ENCODE data around the gene KNOP1.
A peak's percentile ranks its signal among the peaks of the same experiment; 100 is the strongest.
"Not testable (repeated sequence)": the region's sequence is repeated elsewhere in the genome, so short reads cannot be mapped to it uniquely, and the experiment has no call there.

The KNOP1 gene

GRCh38 chr16:19718624-19718965 lies 568 bp upstream of the KNOP1 start:
- H3K4me2 ChIP-seq (ENCODE audit: insufficient read depth, low read length), result peak overlapping the region; percentile 80
- peak overlapping the region; percentile 81 to 100 for H3K4me3 ChIP-seq (ENCODE audit: low read depth in 1 of 2, low read length in 2 of 2)
- H3K27me3 ChIP-seq (ENCODE audit: insufficient read depth, low read length, poor library complexity), result no peaks in the 10 kb centered on the region
- no peaks in the 10 kb centered on the region for H3K9me3 ChIP-seq (ENCODE audit: insufficient read depth, low read length, severe bottlenecking)
- DNase-seq (peak; percentile 11), ATAC-seq (ENCODE audit: insufficient read depth, low read depth) (no peak)
- TF ChIP-seq EZH2 (IDR thresholded peaks at IDR 0.05; ENCODE audit: borderline replicate concordance, low read depth, low read length, severe bottlenecking), result no peak
- H4K20me1 ChIP-seq (ENCODE audit: insufficient read depth, low read length), result peaks cover 20% of the 10 kb centered on the region; the same call in 1 of the 2 replicates
- peak overlapping the region; percentile 89 for H2AFZ ChIP-seq (ENCODE audit: low read depth, low read length)
- H3K9ac ChIP-seq (ENCODE audit: low read depth, low read length), result peak overlapping the region; percentile 94
- H3K4me1 ChIP-seq (ENCODE audit: insufficient read depth, low read length), result peaks cover 33% of the 10 kb centered on the region
- H3K27ac ChIP-seq (ENCODE audit: low read length), result peak overlapping the region; percentile 1; the same call in 1 of the 2 replicates
- H3K36me3 ChIP-seq (ENCODE audit: insufficient read depth, low read length), result peaks cover 23% of the 10 kb centered on the region
- H3K79me2 ChIP-seq (ENCODE audit: insufficient read depth, low read length), result peaks cover 43% of the 10 kb centered on the region

- Histone ChIP-seq H3K4me2 (ENCODE audit: insufficient read depth, low read length) (peak overlapping the region; percentile 80), H3K4me3 (ENCODE audit: low read depth in 1 of 2, low read length in 2 of 2) (peak overlapping the region; percentile 81 to 100), H3K36me3 (ENCODE audit: insufficient read depth, low read length) (peaks cover 36% of the 10 kb centered on the region), H3K9me3 (ENCODE audit: insufficient read depth, low read length, severe bottlenecking) (no peaks in the 10 kb centered on the region), H3K9ac (ENCODE audit: low read depth, low read length) (peak overlapping the region; percentile 94), H3K4me1 (ENCODE audit: insufficient read depth, low read length) (peaks cover 33% of the 10 kb centered on the region), H4K20me1 (ENCODE audit: insufficient read depth, low read length) (peaks cover 27% of the 10 kb centered on the region), H2AFZ (ENCODE audit: low read depth, low read length) (peak overlapping the region; percentile 89), H3K79me2 (ENCODE audit: insufficient read depth, low read length) (peaks cover 50% of the 10 kb centered on the region), H3K27me3 (ENCODE audit: insufficient read depth, low read length, poor library complexity) (no peaks in the 10 kb centered on the region), H3K27ac (ENCODE audit: low read length) (peak overlapping the region; percentile 89)
- ATAC-seq (ENCODE audit: insufficient read depth, low read depth) (no peak), DNase-seq (peak; percentile 9)
- TF ChIP-seq EZH2 (IDR thresholded peaks at IDR 0.05; ENCODE audit: borderline replicate concordance, low read depth, low read length, severe bottlenecking), result no peak
- TF ChIP-seq, protein P1, sequence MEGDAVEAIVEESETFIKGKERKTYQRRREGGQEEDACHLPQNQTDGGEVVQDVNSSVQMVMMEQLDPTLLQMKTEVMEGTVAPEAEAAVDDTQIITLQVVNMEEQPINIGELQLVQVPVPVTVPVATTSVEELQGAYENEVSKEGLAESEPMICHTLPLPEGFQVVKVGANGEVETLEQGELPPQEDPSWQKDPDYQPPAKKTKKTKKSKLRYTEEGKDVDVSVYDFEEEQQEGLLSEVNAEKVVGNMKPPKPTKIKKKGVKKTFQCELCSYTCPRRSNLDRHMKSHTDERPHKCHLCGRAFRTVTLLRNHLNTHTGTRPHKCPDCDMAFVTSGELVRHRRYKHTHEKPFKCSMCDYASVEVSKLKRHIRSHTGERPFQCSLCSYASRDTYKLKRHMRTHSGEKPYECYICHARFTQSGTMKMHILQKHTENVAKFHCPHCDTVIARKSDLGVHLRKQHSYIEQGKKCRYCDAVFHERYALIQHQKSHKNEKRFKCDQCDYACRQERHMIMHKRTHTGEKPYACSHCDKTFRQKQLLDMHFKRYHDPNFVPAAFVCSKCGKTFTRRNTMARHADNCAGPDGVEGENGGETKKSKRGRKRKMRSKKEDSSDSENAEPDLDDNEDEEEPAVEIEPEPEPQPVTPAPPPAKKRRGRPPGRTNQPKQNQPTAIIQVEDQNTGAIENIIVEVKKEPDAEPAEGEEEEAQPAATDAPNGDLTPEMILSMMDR (IDR thresholded peaks at IDR 0.05; ENCODE audit: borderline replicate concordance, extremely low read depth, low read length, poor library complexity, severe bottlenecking), result no peak
Measured at GRCh38 chr16:19717314-19717713, 713 bp downstream of the KNOP1 start.

GRCh38 chr16:19716728-19717127 lies 1.3 kb downstream of the KNOP1 start:
- not testable (repeated sequence) for H2AFZ ChIP-seq (ENCODE audit: low read depth, low read length); H3K27me3 ChIP-seq (ENCODE audit: insufficient read depth, low read length, poor library complexity); DNase-seq; H3K9me3 ChIP-seq (ENCODE audit: insufficient read depth, low read length, severe bottlenecking); ATAC-seq (ENCODE audit: insufficient read depth, low read depth); H3K27ac ChIP-seq (ENCODE audit: low read length)
- Histone ChIP-seq H3K4me1 (ENCODE audit: insufficient read depth, low read length) (peaks cover 33% of the 10 kb centered on the region), H3K79me2 (ENCODE audit: insufficient read depth, low read length) (peaks cover 56% of the 10 kb centered on the region), H3K4me2 (ENCODE audit: insufficient read depth, low read length) (peak overlapping the region; percentile 80), H4K20me1 (ENCODE audit: insufficient read depth, low read length) (peaks cover 33% of the 10 kb centered on the region), H3K36me3 (ENCODE audit: insufficient read depth, low read length) (peaks cover 41% of the 10 kb centered on the region), H3K4me3 (ENCODE audit: low read depth in 1 of 2, low read length in 2 of 2) (peak overlapping the region; percentile 81 to 100), H3K9ac (ENCODE audit: low read depth, low read length) (peak overlapping the region; percentile 94)

GRCh38 chr16:19716183-19716582 lies 1.8 kb downstream of the KNOP1 start:
- peak overlapping the region; percentile 80 for H3K4me2 ChIP-seq (ENCODE audit: insufficient read depth, low read length)
- no peak overlapping the region for H2AFZ ChIP-seq (ENCODE audit: low read depth, low read length)
- TF ChIP-seq EZH2 (IDR thresholded peaks at IDR 0.05; ENCODE audit: borderline replicate concordance, low read depth, low read length, severe bottlenecking), result no peak
- TF ChIP-seq, protein P1 (IDR thresholded peaks at IDR 0.05; ENCODE audit: borderline replicate concordance, extremely low read depth, low read length, poor library complexity, severe bottlenecking), result no peak
- no peaks in the 10 kb centered on the region for H3K9me3 ChIP-seq (ENCODE audit: insufficient read depth, low read length, severe bottlenecking)
- no peaks in the 10 kb centered on the region for H3K27me3 ChIP-seq (ENCODE audit: insufficient read depth, low read length, poor library complexity)
- DNase-seq (no peak), ATAC-seq (ENCODE audit: insufficient read depth, low read depth) (no peak)
- peaks cover 33% of the 10 kb centered on the region for H3K4me1 ChIP-seq (ENCODE audit: insufficient read depth, low read length)
- no peak overlapping the region for H3K27ac ChIP-seq (ENCODE audit: low read length)
- H3K4me3 ChIP-seq (ENCODE audit: low read depth in 1 of 2, low read length in 2 of 2), result peak overlapping the region in 1 of 2 experiments; percentile 81; a peak in 1 of 4 replicates
- no peak overlapping the region for H3K9ac ChIP-seq (ENCODE audit: low read depth, low read length)
- H3K36me3 ChIP-seq (ENCODE audit: insufficient read depth, low read length), result peaks cover 46% of the 10 kb centered on the region
- peaks cover 39% of the 10 kb centered on the region for H4K20me1 ChIP-seq (ENCODE audit: insufficient read depth, low read length)
- peaks cover 60% of the 10 kb centered on the region for H3K79me2 ChIP-seq (ENCODE audit: insufficient read depth, low read length)

Data from DND-41 (cell line).